ENCODE data around the gene PSME1.

DNA sequence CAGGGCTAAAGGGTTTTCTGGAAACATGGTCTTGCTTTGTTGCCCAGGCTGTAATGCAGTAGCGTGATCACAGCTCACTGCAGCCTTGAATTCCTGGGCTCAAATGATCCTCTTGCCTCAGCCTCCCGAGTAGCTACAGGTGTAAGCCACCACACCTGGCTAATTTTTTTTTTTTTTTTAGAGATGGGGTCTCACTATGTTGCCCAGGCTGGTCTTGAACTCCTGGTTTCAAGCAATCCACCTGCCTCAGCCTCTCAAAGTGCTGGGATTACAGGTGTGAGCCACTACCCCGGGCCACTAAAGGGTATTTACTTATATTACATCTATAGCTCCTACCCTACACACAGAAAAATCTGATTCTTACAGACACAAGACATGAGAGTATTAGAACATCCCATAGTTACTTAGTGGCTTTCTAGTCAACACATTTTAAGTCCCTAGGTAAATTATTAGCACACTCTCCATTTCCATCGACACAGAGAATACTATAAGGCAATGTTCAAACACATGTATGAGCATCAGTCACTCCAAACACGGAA is 27.6 kb upstream of the PSME1 start:
- TF ChIP-seq, protein P1, sequence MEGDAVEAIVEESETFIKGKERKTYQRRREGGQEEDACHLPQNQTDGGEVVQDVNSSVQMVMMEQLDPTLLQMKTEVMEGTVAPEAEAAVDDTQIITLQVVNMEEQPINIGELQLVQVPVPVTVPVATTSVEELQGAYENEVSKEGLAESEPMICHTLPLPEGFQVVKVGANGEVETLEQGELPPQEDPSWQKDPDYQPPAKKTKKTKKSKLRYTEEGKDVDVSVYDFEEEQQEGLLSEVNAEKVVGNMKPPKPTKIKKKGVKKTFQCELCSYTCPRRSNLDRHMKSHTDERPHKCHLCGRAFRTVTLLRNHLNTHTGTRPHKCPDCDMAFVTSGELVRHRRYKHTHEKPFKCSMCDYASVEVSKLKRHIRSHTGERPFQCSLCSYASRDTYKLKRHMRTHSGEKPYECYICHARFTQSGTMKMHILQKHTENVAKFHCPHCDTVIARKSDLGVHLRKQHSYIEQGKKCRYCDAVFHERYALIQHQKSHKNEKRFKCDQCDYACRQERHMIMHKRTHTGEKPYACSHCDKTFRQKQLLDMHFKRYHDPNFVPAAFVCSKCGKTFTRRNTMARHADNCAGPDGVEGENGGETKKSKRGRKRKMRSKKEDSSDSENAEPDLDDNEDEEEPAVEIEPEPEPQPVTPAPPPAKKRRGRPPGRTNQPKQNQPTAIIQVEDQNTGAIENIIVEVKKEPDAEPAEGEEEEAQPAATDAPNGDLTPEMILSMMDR (conservative IDR thresholded peaks at IDR 0.05; ENCODE audit: low read depth in 2 of 2) = no peak
- TF ChIP-seq EZH2phosphoT487 (IDR thresholded peaks at IDR 0.05; ENCODE audit: unreplicated experiment) (no peak), EZH2 (IDR thresholded peaks at IDR 0.05; ENCODE audit: low read depth, unreplicated experiment) (no peak), POLR2AphosphoS5 (IDR thresholded peaks at IDR 0.05; ENCODE audit: low read depth) (no peak), CREB1 (CRISPR knock-in tag; IDR thresholded peaks at IDR 0.05; ENCODE audit: low read depth) (no peak), STAT1 (IDR thresholded peaks at IDR 0.05; ENCODE audit: unreplicated experiment) (no peak), ETS1 (IDR thresholded peaks at IDR 0.05) (no peak), JUNB (IDR thresholded peaks at IDR 0.05; ENCODE audit: unreplicated experiment) (no peak)
- TF ChIP-seq, protein P2, sequence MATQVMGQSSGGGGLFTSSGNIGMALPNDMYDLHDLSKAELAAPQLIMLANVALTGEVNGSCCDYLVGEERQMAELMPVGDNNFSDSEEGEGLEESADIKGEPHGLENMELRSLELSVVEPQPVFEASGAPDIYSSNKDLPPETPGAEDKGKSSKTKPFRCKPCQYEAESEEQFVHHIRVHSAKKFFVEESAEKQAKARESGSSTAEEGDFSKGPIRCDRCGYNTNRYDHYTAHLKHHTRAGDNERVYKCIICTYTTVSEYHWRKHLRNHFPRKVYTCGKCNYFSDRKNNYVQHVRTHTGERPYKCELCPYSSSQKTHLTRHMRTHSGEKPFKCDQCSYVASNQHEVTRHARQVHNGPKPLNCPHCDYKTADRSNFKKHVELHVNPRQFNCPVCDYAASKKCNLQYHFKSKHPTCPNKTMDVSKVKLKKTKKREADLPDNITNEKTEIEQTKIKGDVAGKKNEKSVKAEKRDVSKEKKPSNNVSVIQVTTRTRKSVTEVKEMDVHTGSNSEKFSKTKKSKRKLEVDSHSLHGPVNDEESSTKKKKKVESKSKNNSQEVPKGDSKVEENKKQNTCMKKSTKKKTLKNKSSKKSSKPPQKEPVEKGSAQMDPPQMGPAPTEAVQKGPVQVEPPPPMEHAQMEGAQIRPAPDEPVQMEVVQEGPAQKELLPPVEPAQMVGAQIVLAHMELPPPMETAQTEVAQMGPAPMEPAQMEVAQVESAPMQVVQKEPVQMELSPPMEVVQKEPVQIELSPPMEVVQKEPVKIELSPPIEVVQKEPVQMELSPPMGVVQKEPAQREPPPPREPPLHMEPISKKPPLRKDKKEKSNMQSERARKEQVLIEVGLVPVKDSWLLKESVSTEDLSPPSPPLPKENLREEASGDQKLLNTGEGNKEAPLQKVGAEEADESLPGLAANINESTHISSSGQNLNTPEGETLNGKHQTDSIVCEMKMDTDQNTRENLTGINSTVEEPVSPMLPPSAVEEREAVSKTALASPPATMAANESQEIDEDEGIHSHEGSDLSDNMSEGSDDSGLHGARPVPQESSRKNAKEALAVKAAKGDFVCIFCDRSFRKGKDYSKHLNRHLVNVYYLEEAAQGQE (IDR thresholded peaks at IDR 0.05; ENCODE audit: unreplicated experiment) = no peak
